HEK293 (cell line): Measurements from ENCODE around the gene IP6K3.

Experiments used
- CTCF ChIP-seq: fragments of 450-650 bp; formaldehyde crosslinking; IDR thresholded peaks from 2 replicates; pipeline ENCODE4 v1.5.1; 2016; ENCODE audit warnings: missing biosample characterization, missing genetic modification characterization
- REST ChIP-seq: fragments of 450-650 bp; formaldehyde crosslinking; IDR thresholded peaks from 2 replicates; pipeline ENCODE4 v1.5.1; 2016; ENCODE audit warnings: missing biosample characterization, missing genetic modification characterization
- ZNF324 ChIP-seq: fragments of 450-650 bp; formaldehyde crosslinking; IDR thresholded peaks from 2 replicates; pipeline ENCODE4 v1.5.1; 2016; ENCODE audit warnings: missing biosample characterization, missing genetic modification characterization
- ZNF549 ChIP-seq: fragments of 450-650 bp; IDR thresholded peaks from 2 replicates; pipeline ENCODE4 v1.5.1; 2018; ENCODE audit warnings: missing biosample characterization, missing genetic modification characterization, mild to moderate bottlenecking, inconsistent platforms, moderate library complexity
- ZNF571 ChIP-seq: fragments of 450-650 bp; formaldehyde crosslinking; IDR thresholded peaks from 2 replicates; pipeline ENCODE4 v1.5.0; 2017; ENCODE audit warnings: missing biosample characterization, missing genetic modification characterization
- ZNF623 ChIP-seq: fragments of 450-650 bp; formaldehyde crosslinking; IDR thresholded peaks from 2 replicates; pipeline ENCODE4 v1.5.1; 2016; ENCODE audit warnings: missing biosample characterization, missing genetic modification characterization

DNA sequence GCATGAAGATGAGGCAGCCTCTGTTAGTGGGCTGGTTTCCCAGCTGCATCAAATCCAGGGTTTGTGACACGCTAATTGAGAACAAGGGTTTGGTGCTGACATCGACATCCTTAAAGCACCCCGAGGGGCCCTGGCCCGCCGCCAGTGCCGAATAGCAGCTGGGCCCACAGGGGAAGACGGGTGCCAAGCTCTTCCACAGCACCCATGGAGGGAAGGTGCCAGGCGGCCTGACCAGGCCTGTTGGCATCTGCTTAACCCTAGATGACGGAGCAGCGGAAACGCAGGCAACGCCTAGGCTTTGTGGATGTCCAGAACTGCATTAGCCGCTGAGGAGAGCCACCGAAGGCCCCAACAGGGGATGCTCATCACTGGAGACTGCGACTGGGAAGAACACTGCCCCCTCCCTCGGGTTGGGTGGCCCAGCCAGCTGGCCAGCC lies 51.2 kb downstream of the IP6K3 start:
- no peak for TF ChIP-seq CTCF (tag by site-specific recombination)
- no peak for TF ChIP-seq ZNF324 (tag by site-specific recombination)
- no peak for TF ChIP-seq ZNF623 (tag by site-specific recombination)
- TF ChIP-seq ZNF571 (tag by site-specific recombination), result no peak
- TF ChIP-seq REST, result no peak
- TF ChIP-seq ZNF549 (tag by site-specific recombination), result no peak
